Activated T-cell treated with anti-CD3 and anti-CD28 coated beads, Interleukin-2, amount 50 U/mL, for 48 hours (primary cell): ENCODE measurements around the gene WASF2.
"Not testable (repeated sequence)": the region's sequence is repeated elsewhere in the genome, so short reads cannot be mapped to it uniquely, and the experiment has no call there.

ENCODE experiments used
- DNase-seq, 2 experiments: peaks; one replicate each; pipeline ENCODE4 v3.0.0-alpha.2; 2020

Gene WASF2

DNA sequence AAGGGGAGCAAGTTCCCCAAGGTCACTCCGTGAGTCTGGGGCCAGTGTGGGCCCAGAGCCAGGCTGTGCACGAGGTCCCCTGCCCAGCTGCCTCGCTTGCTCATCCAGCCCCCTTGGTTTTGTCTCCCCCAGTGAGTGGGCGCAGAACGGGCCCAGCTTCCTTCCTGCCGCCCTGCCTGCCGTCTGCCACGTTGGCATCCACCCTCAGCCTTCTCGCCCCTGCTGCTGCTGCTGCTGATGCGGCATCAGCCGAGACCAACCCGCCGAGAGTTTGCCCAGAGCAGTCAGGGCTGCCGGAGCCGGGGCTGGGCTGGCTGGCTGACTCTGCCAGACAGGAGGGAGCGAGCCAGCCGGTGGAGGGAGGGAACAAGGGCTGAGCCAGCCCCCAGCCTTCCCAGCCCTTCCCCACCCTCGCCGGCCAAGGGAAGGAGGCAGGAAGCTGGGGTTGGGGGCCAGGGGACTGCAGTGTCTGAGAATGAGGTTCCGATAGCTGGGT lies 31.4 kb upstream of the WASF2 start:
- DNase-seq: peak; percentile 72 to 74

DNA sequence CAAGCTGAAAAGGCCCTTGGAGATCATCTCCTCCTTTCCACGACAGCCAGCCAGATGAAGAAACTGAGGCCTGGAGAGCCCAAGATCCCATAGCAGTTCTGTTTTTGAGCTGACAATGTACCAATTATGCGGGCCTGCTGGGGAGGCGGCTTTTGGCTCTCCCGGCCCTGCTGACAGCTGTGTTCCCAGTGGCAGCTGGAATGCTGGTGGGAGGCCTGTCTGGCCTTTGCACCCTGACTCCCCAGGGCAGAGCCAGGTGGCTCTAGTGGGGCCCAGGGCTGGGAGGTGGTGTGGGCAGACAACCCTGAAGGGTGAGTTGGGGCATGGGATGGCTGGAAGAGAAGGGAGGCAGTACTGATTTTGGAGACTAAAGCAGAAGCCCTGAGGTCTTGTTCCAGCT lies 30.7 kb upstream of the WASF2 start:
- DNase-seq: peak in 1 of 2 experiments; percentile 25

DNA sequence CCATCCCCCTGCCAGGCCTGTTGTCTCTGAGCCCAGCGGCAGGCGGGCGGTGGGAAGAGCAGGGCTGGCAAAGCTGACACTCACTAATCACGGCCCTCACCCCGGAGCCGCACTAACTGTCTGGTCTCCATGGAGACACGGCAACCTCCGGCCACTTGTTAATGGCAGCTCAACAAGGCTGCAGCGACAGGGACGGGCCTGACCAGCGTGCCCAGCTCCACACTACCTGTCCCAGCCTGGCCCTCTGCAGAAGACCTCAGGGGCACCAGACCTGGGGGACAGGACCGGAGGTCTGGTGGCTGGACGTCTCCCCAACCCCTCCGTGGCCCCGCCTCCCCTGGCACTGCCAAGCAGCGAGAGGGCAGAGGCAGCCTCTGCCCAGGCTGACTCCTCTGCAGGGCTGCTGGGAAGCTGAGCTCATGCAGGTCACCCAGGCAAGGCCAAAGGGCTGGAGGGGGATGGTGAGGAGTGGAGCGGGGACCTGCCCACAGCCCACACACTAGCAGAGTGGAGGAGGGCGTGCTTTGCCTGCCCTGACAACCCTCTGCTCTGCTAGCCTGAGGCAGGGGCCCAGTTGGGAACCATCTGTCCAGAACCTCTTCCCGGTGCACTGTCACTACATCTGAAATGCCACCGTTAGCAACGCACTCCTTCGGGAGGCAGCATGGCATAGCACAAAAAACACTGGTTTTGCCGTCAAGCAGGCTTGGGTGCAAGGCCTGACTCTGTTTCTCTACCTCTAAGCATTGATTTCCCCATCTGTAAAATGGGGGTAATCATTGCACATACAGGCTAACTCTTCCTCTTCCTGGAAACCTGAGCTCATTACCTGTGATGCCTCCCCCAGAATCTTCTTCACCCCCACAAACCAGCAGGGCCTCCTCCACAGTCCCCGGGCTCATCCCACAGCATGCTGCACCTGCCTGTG lies 29.6 kb upstream of the WASF2 start:
- no peak for DNase-seq

DNA sequence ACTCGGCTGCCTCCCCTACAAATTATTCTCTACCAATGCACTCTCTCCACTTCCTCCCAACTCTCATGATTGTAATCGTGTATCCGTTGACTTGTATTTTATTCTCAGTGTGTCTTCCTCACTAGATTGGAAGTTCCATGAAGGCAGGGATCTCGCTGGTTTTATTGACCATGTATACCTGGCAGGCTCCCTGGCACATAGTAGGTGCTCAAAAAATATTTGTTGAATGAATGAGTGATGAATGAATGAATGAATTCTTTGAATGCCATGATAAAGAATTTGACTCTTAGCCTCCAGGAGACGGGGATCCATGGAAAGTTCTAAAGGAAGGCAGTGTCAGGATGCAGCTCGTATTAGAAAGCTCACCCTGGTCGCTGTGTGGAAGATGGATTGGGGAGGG lies 28.8 kb upstream of the WASF2 start:
- DNase-seq: no peak

DNA sequence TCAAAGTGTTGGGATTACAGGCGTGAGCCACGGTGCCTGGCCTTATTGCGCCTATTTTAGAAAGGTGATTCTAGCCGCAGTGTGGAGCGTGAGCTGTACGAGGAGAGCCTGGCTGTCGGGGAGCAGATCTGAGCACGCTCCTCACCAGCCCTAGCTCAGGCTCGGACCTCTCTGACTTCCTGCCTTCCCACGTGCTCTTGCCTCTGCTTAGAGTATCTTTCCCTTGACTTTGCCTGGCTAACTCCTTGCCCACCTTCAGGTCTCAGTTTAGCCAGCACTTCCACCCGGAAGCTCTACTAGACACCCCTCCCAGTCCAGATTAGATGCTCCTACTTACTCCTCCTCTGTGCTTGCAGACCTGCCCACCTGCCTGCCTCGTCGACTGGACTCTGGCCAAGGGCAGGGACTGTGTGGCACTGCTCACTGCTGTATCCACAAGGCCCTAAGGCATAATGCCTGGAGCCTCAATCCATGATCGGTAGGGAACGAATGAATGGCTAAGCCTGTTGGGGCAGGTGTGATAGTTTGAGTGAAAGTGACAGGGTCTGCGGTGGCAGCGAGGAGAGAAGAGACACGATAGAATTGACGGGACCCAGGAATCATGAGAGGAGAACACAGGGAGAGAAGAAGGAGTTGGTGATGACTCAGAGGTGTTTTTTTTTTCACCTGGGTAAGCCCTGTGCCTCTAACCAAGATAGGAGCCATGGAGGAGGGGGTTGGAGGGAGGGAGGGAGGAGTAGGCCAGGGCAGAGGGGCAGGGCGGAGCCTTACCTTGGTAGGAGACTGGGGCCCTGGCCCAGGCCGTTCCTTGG lies 28.1 kb upstream of the WASF2 start:
- no peak for DNase-seq

DNA sequence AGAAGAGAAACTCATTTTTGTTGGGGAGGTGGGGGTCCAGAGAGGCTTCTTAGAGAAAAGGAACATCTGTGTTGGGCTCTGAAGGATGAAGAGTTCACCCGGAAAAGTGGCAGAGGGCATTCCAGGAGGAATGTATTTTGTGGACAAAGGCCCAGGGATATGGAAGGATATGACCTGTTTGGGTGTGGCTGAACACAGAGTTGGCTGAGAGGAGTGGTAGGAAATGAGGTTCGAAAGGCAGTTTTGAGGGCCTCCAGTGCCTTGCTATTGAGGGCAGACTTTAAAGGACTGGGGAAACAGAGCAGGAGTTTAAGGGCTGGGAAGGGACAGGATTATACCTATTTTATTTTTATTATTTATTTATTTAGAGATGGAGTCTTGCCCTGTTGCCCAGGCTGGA lies 27.3 kb upstream of the WASF2 start:
- no peak for DNase-seq

DNA sequence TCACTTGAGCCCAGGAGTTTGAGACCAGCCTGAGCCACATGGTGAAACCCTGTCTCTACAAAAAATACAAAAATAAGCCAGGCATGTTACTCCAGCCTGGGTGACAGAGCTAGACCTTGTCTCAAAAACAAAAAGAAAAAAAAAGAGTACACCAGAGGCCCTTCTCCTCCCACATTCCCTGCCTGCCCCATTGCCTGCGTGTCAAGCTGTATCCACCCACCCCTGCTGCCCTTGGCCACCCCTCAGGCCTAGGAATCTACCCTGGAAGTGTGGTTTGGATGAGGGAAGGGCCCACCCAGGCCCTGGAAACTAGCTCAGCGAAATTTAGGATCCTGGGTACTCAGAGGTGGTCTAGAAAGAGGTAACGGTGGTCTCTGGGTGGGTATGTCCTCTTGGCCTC lies 25.7 kb upstream of the WASF2 start:
- no peak for DNase-seq

DNA sequence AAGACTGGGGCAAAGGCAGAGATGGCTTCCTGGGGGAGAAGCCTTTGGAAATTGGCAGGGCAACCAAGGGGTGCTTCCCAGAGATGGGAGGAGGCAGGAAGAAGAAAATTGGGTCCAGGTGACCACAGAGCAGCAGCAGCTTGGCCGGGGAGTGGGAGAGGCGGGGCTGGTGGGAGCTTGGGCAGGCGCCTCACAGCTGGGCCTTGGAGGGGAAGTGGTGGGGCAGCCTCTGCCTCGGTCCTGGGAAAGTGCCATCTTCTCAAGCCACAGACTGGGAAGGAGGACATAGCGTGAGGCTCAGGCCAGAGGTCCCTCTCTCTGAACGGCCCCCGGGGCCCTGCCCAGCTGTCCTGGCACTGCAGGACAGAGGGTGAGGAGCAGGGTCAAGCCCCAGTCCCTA lies 24.0 kb upstream of the WASF2 start:
- no peak for DNase-seq

DNA sequence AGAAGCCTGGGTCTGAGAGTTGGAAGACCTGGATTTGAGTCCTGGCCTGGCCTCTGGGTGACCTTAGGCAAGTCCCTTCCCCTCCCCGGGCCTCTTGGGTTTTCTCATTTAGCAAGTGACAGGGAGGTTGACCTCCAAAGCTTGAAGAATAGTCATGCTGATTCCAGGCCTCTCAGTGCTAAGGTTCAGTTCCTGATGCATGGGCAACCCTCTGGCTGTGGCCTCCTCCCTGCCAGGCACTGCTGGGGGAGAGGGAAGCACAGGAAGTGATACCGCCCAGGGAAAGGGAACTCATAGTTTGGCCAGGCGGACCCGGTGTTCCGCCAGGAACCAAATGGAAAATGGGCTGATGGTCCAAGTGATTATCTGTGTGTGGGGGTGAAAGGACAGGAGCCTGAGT lies 23.6 kb upstream of the WASF2 start:
- no peak for DNase-seq

DNA sequence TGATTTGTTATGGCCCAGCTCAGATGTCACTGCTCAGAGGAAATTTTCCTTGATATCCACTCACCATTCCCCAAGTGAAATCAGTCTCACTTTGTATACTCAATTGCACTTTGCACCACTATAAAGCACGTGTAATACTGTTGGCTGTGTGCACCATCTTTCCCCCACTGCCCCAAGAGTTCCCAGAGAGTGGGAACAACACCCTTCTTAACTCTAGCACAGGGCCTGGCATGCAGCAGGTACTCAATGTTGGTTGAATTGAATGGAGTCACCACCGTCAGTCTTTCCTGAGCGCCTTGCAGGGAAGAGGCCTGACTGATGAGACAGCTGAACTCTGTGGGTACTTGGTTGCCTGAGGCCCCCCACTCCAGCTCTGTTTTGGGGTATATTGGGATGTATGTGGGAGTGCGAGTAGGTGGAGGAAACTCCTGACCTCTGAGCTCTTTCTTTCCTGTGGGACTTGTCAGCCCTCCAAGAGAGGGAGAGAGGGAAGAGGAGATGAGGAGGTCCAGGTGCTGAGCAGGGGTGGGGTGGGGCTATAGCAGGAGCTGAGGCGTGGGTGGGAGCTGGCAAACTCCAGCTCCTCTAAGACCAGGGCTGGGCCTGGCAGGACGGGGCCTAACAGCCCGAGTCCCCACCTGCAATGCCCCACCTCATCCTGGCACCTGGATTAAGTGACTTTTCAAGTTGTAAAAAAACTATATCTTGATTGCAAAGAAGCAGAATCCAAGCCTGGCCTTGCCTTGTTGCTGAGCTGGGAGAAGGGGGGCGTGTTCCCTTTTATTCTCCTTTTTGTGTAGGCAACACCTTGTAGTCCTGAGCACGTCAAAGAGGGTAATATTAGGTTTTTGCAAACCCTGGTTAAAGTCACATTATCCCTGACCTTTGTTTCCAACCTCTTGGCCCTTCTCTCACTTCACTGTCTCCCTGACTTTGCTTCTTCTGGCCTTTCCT lies 19.4 kb upstream of the WASF2 start:
- no peak for DNase-seq

DNA sequence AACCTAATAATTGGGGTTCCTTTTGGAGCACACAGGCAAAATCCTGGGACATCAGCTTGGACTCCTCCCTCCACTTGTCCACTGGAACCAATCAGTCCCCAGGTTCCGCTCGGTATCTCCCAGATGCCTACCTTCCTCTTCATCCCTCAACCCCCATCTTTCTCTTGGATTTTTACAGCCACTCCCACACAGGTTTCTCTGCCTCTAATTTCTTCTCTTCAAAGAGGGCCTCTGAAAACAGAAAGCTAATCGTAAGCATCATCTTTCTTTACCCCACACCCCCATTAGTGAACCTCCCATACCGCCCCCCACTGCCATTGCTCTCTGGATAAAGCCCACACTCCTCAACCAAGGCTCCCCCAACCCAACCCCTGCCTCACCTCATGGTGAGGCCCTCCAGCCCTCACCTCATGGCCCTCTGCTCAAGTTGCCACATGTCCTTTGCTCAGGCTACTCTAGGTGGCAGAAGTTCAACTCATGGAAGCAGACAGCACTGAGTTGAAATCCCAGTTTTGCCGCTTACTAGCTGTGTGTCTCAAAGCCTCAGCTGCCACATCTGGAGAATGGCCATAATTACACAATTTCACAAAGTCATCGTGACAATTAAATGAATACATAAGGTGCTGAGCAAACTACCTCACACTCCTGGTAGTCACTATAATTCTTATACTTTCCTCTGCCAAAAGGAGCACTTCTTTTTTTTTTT lies 18.1 kb upstream of the WASF2 start:
- no peak for DNase-seq

DNA sequence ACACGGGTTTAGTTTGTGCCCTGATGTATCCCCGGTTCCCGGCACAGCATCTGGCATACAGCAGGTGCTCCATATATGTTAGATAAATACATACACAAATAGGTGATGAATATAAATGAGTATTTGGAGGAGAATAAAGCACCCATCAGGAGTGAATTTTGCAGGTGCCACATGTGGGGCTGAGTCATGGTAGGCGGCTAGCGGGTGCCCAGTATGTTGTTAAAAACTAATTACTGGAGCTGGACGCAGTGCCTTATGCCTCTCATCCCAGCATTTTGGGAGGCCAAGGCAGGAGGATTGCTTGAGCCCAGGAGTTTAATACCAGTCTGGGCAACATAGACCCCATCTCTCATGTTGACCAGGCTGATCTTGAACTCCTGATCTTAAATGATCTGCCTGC lies 16.7 kb upstream of the WASF2 start:
- DNase-seq: no peak

DNA sequence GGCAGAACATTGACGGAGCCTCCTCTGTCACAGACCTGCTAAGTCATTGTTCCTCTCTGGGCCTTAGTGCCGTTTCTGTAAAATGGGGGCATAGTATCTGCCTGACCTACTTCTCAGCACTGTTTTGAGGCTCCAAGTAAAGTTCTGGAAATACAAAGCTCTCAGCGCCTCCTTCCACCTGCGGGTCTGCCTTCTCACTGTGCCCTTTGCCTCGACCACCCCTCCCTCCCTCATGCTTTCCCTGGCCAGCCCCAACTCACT lies 15.4 kb upstream of the WASF2 start:
- no peak for DNase-seq

DNA sequence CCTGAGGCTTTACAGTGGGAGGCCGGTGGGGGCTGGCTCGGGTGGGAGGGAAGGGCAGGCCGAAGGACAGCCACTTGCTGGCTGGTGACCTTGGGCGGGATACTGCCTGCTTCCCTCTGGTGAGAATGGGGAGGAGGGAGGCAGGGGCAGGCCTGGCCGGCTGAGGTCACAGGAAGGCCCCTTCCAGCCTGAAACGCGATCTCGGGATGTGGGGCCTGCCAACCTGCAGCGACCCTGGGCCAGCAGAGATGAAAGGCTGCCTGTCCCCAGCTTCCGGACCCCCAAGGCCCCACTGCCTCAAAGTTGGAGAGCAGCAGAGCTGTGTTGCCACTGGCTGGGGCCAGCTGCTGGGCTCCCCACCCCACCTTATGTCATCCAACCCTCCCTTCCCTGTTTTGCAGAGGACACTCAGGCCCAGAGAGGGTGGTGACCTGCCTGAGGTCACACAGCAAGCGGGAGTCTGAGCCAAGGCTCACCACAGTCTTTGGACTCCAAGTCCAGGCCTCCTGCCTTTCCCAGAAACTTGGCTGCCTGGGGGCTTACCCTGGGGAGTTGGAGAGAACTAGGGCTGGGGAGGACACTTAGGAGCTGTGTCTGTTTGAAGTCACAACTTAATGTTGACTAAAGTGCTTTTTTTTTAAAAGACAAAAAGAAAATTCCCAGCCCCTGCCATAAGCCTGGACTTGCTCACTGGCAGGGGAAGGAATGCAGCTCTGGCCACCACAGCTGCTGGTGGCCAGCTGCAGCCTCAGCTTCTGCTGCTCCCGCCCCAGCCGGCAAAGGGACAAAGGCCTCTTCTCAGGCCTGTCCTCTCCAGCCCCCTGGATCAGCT lies 14.8 kb upstream of the WASF2 start:
- no peak for DNase-seq

DNA sequence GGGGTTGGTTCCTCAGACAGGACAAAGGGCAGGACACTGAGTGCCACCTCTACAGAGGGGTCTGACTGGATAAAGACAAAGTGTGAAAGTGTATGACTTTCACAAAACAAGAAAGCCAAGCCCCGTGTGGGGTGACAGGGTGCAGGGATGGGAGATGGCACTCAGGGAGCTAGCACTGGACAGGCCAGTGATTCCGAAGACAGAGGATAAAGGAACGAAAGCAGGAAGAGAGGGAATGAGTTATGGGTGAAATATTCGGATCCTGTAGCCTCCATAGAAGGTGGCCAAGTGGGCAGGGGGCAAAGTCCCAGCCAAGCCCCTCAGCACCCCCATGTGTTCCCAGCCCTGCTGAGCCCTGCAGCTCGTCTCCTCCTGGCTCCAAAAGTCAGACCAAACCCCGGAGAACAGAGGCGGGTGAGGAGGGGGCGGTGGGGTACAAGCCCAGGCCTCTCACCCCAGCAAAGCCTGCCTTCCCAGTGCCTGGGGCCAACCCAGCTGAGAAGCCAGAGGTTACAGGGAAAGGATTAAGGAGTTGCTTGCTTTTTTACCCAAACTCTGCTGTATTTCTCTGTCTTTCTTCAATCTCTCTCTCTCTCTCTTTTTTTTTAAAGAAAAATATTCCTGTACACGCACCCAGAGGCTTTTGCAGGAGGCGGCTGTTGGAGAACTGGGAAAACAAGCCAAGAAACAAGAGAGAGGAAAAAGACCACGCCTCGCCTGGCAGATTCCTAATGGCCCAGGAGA lies 14.0 kb upstream of the WASF2 start:
- DNase-seq: no peak

DNA sequence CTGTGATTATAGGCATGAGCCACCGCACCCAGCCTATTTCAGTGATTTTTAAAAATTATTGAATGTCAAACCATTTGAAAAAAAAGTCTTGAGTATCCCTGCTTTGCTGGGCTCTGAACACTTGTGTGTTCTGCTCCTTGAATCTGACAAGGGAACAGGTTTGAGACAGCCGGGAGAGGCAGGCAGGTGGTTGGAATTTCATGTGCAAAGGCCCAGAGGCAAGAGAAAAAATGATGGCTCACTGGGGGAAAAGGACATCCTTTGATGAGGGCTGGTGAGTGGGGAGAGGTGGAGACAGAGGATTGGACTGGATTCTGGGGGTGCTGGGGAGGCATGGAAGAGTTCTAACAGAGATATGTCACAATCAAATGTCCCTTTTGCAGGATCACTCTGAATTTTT lies 13.1 kb upstream of the WASF2 start:
- DNase-seq: no peak

DNA sequence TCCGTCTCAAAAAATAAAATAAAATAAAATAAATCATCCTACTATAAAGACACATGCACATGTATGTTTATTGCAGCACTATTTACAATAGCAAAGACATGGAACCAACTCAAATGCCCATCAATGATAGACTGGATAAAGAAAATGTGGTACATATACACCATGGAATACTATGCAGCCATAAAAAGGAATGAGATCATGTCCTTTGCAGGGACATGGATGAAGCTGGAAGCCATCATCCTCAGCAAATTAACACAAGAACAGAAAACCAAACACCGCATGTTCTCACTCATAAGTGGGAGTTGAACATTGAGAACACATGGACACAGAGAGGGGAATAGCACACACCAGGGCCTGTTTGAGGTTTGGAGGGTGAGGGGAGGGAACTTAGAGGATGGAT lies 11.2 kb upstream of the WASF2 start:
- DNase-seq: not testable (repeated sequence)

DNA sequence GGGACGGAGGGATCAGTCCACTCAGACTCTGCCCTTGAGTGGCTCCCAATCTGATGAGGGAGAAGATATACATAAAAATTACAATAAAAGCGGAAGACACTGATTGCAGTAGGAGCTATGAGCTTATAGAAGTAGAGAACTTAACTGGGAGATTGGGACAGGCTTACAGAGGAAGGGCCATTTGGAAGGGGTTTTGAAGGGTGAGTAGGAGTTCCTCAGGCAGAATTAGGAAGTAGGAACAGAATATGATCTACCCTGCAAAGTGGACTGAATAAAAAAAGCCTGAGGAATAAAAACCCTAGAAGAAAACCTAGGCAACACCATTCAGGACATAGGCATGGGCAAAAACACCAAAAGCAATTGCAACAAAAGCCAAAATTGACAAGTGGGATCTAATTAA lies 9.2 kb upstream of the WASF2 start:
- DNase-seq: no peak

DNA sequence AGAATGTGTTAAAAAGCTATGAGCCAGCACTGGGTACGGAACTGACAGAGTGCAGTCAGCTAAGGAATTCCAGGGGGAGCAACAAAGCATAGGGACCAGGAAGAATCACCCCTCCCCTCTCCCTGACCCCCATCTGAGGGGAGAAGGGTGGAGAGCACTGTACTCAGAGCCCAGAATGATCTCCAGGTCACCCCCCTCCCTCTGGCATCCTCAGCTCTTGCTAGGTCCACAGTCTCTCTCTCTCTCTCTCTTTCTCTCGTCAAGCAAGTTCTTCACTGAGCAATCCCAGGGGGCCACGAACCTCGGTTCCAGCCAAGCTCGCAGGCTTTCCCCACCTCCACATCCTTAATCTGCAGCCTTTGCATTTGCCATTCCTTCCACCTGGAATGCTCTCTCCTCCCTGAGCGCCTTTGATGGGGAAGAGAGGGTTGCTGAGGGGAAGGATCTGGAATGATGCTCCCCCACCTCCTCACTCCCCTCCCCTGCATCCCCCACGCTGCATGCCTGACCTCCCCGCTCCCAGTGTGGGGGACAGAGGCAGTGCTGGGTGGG lies 6.7 kb upstream of the WASF2 start:
- no peak for DNase-seq

DNA sequence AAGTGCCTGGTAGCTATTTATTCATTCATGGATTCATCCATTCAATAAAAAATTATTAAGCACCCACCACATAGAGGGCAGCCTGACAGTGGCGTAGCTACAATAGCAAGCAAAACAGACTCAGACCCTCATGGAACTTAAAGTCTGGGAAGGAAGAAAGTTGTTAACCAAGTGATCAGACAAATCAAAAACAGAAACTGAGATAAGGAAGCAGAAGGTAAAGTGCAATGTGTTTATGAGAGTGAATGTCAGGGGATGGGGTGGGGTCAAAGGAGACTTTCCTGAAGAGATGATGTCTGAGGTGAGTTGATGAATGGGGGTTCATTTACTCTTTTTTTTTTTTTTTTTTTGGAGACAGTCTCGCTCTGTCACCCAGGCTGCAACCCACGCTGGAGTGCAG lies 2.8 kb upstream of the WASF2 start:
- no peak for DNase-seq
